Stimulated activated CD4-positive, alpha-beta T cell treated with anti-CD3 and anti-CD28 coated beads, TNF-alpha, amount 100 ng/mL, for 48 hours (primary cell): ENCODE measurements around the gene SEC63.
"Not testable (repeated sequence)": the region's sequence is repeated elsewhere in the genome, so short reads cannot be mapped to it uniquely, and the experiment has no call there.

Experiments
- DNase-seq, 3 donors: peaks; one replicate each; pipeline ENCODE4 v3.0.0-alpha.2; 2020; ENCODE audit warnings: low read depth in 3 of 3

Gene SEC63

GRCh38 chr6:107931894-107932293 is 26.1 kb downstream of the SEC63 start:
- DNase-seq: no peak

GRCh38 chr6:107928984-107929383 is 29.0 kb downstream of the SEC63 start:
- no peak for DNase-seq

DNA sequence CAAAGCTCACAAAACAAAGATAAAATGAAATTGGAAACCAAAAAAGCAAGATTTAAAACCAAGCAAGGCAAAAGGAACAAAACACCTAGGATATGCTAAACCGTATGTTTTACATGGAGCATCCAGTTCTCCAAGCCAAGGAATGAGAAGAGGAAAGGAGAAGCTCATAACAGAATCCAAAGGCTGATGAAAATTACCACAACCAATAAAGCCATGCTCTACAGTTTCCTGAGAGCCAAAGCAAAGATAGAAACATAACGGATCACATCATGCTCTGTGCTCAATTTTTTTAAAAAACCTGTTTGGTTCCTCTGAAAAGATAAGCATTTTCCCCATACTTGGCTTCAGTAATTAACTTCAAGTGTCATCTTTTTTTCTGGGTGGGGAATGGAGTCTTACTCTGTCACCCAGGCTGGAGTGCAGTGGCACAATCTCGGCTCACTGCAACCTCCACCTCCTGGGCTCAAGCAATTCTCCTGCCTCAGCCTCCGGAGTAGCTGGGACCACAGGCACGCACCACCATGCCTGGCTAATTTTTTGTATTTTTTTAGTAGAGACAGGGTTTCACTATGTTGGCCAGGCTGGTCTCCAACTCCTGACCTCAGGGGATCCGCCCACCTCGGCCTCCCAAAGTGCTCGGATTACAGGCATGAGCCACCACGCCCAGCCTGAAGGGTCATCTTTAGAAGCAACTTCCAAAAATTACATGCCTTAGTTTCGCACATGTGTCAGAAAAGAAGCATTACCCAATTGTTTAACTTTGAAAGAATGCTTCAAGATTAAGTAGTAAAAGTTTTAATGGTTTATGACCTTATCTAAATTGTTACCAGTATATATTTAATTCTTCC is 31.1 kb downstream of the SEC63 start:
- DNase-seq: not testable (repeated sequence)

- DNase-seq: no peak
These were observed 40.3 kb downstream of the SEC63 start for GRCh38 chr6:107917451-107918375.

- DNase-seq: not testable (repeated sequence)
These were observed 41.0 kb downstream of the SEC63 start for GRCh38 chr6:107916961-107917360.

- DNase-seq: no peak
These were observed 46.3 kb downstream of the SEC63 start for GRCh38 chr6:107911692-107912091.

GRCh38 chr6:107894809-107895396 is 63.1 kb downstream of the SEC63 start:
- DNase-seq: no peak

DNA sequence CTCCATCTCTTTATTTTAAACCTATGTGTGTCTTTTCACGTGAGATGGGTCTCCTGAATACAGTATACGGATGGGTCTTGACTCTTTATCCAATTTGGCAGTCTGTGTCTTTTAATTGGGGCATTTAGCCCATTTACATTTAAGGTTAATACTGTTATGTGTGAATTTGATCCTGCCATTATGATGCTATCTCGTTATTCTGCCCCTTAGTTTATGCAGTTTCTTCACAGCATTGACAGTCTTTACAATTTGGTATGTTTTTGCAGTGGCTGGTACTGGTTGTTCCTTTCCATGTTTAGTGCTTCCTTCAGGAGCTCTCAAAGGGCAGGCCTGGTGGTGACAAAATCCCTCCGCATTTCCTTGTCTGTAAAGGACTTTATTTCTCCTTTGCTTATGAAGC is 67.6 kb downstream of the SEC63 start:
- not testable (repeated sequence) for DNase-seq

DNA sequence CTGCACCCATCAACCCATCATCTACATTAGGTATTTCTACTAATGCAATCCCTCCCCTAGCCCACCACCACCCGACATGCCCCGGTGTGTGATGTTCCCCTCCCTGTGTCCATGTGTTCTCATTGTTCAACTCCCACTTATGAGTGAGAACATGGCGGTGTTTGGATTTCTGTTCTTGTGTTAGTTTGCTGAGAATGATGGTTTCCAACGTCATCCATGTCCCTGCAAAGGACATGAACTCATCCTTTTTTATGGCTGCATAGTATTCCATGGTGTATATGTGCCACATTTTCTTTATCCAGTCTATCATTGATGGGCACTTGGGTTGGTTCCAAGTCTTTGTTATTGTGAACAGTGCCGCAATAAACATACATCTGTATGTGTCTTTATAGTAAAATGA is 72.1 kb downstream of the SEC63 start:
- not testable (repeated sequence) for DNase-seq

GRCh38 chr6:107879941-107880340 is 78.1 kb downstream of the SEC63 start:
- DNase-seq: no peak

- no peak for DNase-seq
These were observed 80.0 kb downstream of the SEC63 start for GRCh38 chr6:107877968-107878367.

GRCh38 chr6:107871976-107872375 is 86.0 kb downstream of the SEC63 start:
- DNase-seq: no peak

DNA sequence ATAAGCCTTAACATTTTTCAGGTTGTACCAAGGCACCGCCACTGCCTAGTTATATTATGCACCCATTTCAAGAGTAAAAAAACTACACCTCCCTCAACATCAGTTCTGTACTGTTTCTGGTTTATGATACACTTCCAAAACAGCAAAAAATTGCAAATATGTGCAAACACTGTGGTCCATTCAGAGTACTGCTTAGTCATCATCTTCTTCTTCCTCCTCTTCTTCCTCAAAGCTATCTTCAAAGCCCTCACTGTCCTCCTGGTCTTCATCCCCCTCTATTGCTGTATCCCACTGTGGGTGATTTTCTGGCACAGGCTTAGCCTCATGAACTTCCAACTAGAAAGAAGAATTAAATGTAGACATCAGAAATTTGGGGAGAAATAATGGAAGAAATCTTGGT is 86.5 kb downstream of the SEC63 start:
- not testable (repeated sequence) for DNase-seq

- DNase-seq: no peak
These were observed 87.0 kb downstream of the SEC63 start for GRCh38 chr6:107871016-107871415.

DNA sequence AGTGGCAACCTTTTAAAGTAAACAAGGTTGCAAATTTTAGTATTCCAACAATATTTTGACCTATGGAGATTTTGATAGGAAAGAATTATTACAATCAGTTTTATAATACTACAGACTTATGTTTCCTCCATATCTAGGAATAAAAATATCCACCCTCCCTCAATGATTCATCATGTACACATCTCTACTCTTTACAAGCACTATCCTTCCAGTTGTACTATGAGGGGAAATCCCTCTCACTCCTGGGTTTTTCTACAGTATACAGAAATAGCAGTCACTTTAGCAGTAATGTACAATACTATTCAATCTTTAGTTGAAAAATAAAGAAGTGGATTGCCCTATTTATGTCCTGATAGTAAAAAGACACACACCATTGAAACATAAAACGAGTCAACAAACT is 87.6 kb downstream of the SEC63 start:
- DNase-seq: no peak

DNA sequence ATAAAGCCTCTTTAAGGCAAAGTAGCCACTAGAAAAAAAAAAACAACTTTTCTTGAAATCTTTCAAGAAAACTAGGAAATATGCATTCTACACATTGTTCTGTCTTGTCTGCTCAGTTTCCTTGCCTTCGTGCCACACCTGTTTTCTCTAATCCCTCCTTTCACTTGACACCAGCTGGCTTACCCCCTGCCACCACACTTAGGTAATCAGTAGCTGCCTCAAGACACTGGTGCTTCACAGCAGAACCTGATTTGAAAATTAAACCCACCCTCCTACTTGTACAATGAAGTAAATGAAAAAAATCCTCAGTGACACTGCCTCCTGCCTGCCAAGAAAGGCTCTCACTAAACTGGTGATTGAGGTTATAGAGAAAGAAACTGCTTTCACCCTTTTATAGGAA is 88.1 kb downstream of the SEC63 start:
- DNase-seq: no peak

DNA sequence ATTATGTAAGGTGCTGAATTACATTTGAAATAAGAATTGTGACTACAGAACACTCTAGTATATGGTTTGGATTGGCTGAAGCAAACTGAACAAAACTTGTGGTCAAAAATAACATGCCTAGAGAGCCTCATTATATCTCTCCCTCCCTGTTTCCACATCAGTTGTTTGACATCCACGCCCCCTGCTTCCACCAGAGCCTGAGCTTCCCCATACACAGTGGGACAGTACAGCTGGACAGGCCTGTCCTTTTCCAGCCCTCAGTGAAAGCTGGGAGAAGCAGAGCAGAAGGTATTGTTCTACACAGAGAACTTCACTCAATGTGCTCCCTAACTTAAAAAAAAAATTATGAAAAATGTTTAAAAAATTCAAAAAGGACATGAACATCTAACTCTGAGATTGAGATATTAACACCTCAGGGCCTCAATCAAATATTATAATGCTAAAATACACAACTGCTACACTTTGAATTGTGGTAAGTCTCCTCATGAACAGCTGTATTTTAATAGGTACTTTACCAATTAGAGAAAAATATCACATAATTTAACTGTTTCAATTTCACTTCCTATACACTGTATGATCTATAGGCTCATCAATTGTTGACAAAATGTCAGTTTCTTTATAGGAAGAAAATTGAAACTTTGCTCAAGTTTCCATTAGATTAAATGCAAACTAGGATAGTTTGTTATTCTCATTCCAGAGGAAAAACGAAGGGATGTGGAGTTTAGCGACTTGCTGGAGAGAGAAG is 89.0 kb downstream of the SEC63 start:
- DNase-seq: no peak

DNA sequence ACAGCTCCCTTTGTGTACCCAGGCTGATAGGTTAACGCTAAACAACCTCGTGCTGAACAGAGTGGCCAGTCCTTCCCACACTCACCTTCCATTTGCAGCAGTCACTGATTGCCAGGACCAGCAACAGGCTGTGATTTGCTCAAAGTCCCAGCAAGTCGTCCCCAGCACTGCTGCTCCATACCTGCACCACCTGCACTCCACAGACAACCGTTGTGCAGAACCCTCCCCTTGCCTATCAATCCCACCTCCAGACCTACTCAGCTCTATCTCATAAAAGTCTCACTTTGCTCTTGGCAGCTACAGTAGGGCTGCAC is 90.7 kb downstream of the SEC63 start:
- no peak for DNase-seq

DNA sequence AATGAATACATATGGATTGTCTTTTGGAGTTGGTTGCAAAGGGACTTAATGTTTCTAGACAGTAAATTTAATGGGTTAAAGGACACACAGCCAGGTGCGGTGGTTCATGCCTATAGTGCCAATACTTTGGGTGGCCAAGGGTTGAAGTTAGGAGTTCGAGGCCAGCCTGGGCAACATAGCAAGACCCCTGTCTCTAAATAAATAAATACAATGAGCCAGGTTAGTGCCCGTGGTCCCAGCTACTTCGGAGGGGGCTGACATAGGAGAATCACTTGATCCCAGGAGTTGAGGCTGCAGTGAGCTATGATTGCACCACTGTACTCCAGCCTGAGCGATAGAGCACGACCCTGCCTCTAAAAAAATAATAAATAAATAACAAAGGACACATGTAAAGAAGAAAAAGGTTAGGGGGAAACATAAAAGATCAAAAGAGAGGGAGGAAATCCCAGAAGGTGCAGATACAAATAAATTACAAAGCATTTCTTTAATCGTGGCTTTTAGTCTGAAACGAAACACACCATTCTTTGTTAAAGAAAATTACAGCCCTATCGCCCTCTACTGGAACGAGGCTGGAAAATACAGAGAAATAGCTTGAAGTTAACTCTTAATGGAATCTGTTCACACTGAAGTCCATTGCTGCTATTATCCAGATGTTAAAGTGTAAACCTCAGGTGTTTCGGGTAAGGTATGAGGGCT is 91.3 kb downstream of the SEC63 start:
- no peak for DNase-seq

GRCh38 chr6:107864226-107865127 is 93.5 kb downstream of the SEC63 start:
- DNase-seq: no peak
